ENCODE data around the gene CUL1.

- TF ChIP-seq CTCF (conservative IDR thresholded peaks at IDR 0.05) (no peak), ZFX (IDR thresholded peaks at IDR 0.05) (no peak)
These were observed 31.5 kb downstream of the CUL1 start for GRCh38 chr7:148729984-148730733.
